Coronary artery (tissue), 2 donors: ENCODE measurements around the gene ERC2.

Experiments
- DNase-seq: peaks from one replicate; pipeline ENCODE4 v3.0.0-alpha.2; 2017; ENCODE audit warnings: low spot score
- H3K27ac ChIP-seq, 2 donors: fragments of 200-600 bp; sonication (generic); one replicate each; pipeline ENCODE4 v1.5.1; 2016 to 2019
- H3K4me3 ChIP-seq: fragments of 200-600 bp; sonication (generic); 2 replicates; pipeline ENCODE4 v1.5.1; 2016; ENCODE audit warnings: mild to moderate bottlenecking, moderate library complexity
- CTCF ChIP-seq: fragments of 200-600 bp; sonication (generic); IDR thresholded peaks from one replicate; pipeline ENCODE4 v1.5.1; 2019; ENCODE audit warnings: antibody characterized with exemption

The ERC2 gene

GRCh38 chr3:56064684-56065083 is 403.6 kb downstream of the ERC2 start:
- TF ChIP-seq CTCF = no peak
- Histone ChIP-seq H3K4me3 (no peak overlapping the region), H3K27ac (no peak overlapping the region)
- DNase-seq = no peak

- Histone ChIP-seq H3K4me3 (no peak overlapping the region), H3K27ac (no peak overlapping the region)
- no peak for TF ChIP-seq CTCF
- no peak for DNase-seq
These were observed 407.0 kb downstream of the ERC2 start for GRCh38 chr3:56061279-56061626.

GRCh38 chr3:56060521-56061278 is 407.6 kb downstream of the ERC2 start:
- H3K27ac ChIP-seq = no peak overlapping the region
- no peak overlapping the region for H3K4me3 ChIP-seq
- no peak for DNase-seq
- no peak for TF ChIP-seq CTCF

- TF ChIP-seq CTCF = no peak
- H3K4me3 ChIP-seq = no peak overlapping the region
- DNase-seq = no peak
- no peak overlapping the region for H3K27ac ChIP-seq
These were observed 408.5 kb downstream of the ERC2 start for GRCh38 chr3:56059731-56060130.

GRCh38 chr3:56055951-56056350 is 412.3 kb downstream of the ERC2 start:
- no peak for DNase-seq
- H3K27ac ChIP-seq = no peak overlapping the region
- no peak overlapping the region for H3K4me3 ChIP-seq
- TF ChIP-seq CTCF = no peak

GRCh38 chr3:56055546-56055945 is 412.7 kb downstream of the ERC2 start:
- no peak overlapping the region for H3K27ac ChIP-seq
- no peak for TF ChIP-seq CTCF
- no peak overlapping the region for H3K4me3 ChIP-seq
- no peak for DNase-seq

GRCh38 chr3:56054844-56055243 is 413.4 kb downstream of the ERC2 start:
- DNase-seq = no peak
- no peak for TF ChIP-seq CTCF

More at GRCh38 chr3:56054844-56055243, 413.4 kb downstream of the ERC2 start:
- Histone ChIP-seq H3K4me3 (no peak overlapping the region), H3K27ac (no peak overlapping the region)
